CD4-positive, alpha-beta T cell treated with Interleukin-15 for 4 hours (primary cell): ENCODE results near the gene FOSL2.
A peak's percentile ranks its signal among the peaks of the same experiment; 100 is the strongest.

Experiments used
- DNase-seq: peaks from one replicate; pipeline ENCODE4 v3.0.0-alpha.2; 2020; ENCODE audit warnings: low spot score

The FOSL2 gene

GRCh38 chr2:28392297-28393113 lies at the start of gene FOSL2:
Gene FOSL2, plus strand, starts transcription at chr2:28392858. Its CDS starts 863 bp downstream, at chr2:28393721.
- peak; percentile 97 for DNase-seq

- DNase-seq, result no peak
These were observed 49.3 kb upstream of the FOSL2 start for GRCh38 chr2:28343184-28343942.

GRCh38 chr2:28343971-28344715 lies 48.5 kb upstream of the FOSL2 start:
- no peak for DNase-seq

- no peak for DNase-seq
These were observed 47.8 kb upstream of the FOSL2 start for GRCh38 chr2:28344756-28345373.

GRCh38 chr2:28345619-28346018 lies 47.0 kb upstream of the FOSL2 start:
- no peak for DNase-seq

- DNase-seq, result no peak
These were observed 46.1 kb upstream of the FOSL2 start for GRCh38 chr2:28346587-28346986.

- DNase-seq, result no peak
These were observed 45.5 kb upstream of the FOSL2 start for GRCh38 chr2:28347193-28347592.

- no peak for DNase-seq
These were observed 45.1 kb upstream of the FOSL2 start for GRCh38 chr2:28347596-28347995.

GRCh38 chr2:28348149-28348567 lies 44.5 kb upstream of the FOSL2 start:
- peak; percentile 65 for DNase-seq

GRCh38 chr2:28348921-28349320 lies 43.7 kb upstream of the FOSL2 start:
- DNase-seq, result no peak

GRCh38 chr2:28349546-28350165 lies 43.0 kb upstream of the FOSL2 start:
- DNase-seq, result no peak

GRCh38 chr2:28350196-28350595 lies 42.5 kb upstream of the FOSL2 start:
- no peak for DNase-seq

- DNase-seq, result no peak
These were observed 41.8 kb upstream of the FOSL2 start for GRCh38 chr2:28350791-28351285.

GRCh38 chr2:28351621-28352020 lies 41.0 kb upstream of the FOSL2 start:
- no peak for DNase-seq

GRCh38 chr2:28352104-28352503 lies 40.6 kb upstream of the FOSL2 start:
- DNase-seq, result no peak

- no peak for DNase-seq
These were observed 40.0 kb upstream of the FOSL2 start for GRCh38 chr2:28352610-28353195.

GRCh38 chr2:28354920-28355520 lies 37.6 kb upstream of the FOSL2 start:
- DNase-seq, result no peak

GRCh38 chr2:28355521-28356094 lies 37.0 kb upstream of the FOSL2 start:
- no peak for DNase-seq

GRCh38 chr2:28356095-28356911 lies 36.4 kb upstream of the FOSL2 start:
- no peak for DNase-seq
